Activated T-helper 1 cell treated with Interleukin-2 at 50 U/mL for 16 hours (primary cell): ENCODE data around the gene RPS6KA2.
"Not testable (repeated sequence)": the region's sequence is repeated elsewhere in the genome, so short reads cannot be mapped to it uniquely, and the experiment has no call there.

Experiments used
- DNase-seq: peaks from one replicate; pipeline ENCODE4 v3.0.0-alpha.2; 2020; ENCODE audit warnings: low read depth

Gene RPS6KA2

GRCh38 chr6:166419286-166419685 is 207.8 kb downstream of the RPS6KA2 start:
- peak; percentile 52 for DNase-seq

- no peak for DNase-seq
Observed at GRCh38 chr6:166418691-166419143, 208.3 kb downstream of the RPS6KA2 start.

GRCh38 chr6:166417285-166417691 is 209.8 kb downstream of the RPS6KA2 start:
- peak; percentile 32 for DNase-seq

- no peak for DNase-seq
Observed at GRCh38 chr6:166415833-166416347, 211.2 kb downstream of the RPS6KA2 start.

GRCh38 chr6:166415306-166415705 is 211.7 kb downstream of the RPS6KA2 start:
- peak; percentile 45 for DNase-seq

GRCh38 chr6:166413491-166413951 is 213.5 kb downstream of the RPS6KA2 start:
- no peak for DNase-seq

GRCh38 chr6:166412911-166413384 is 214.1 kb downstream of the RPS6KA2 start:
- no peak for DNase-seq

- no peak for DNase-seq
Observed at GRCh38 chr6:166412156-166412910, 214.7 kb downstream of the RPS6KA2 start.

- DNase-seq: peak; percentile 32
Observed at GRCh38 chr6:166411721-166412151, 215.3 kb downstream of the RPS6KA2 start.

GRCh38 chr6:166411271-166411670 is 215.8 kb downstream of the RPS6KA2 start:
- DNase-seq: no peak

GRCh38 chr6:166410426-166410935 is 216.6 kb downstream of the RPS6KA2 start:
- no peak for DNase-seq

GRCh38 chr6:166408936-166409755 is 217.9 kb downstream of the RPS6KA2 start:
- no peak for DNase-seq

- DNase-seq: no peak
Observed at GRCh38 chr6:166406197-166406596, 220.9 kb downstream of the RPS6KA2 start.

GRCh38 chr6:166405386-166405785 is 221.7 kb downstream of the RPS6KA2 start:
- no peak for DNase-seq

GRCh38 chr6:166402582-166403277 is 224.3 kb downstream of the RPS6KA2 start:
- DNase-seq: no peak

- DNase-seq: not testable (repeated sequence)
Observed at GRCh38 chr6:166400649-166401250, 226.3 kb downstream of the RPS6KA2 start.

- no peak for DNase-seq
Observed at GRCh38 chr6:166400181-166400580, 226.9 kb downstream of the RPS6KA2 start.

GRCh38 chr6:166398348-166398747 is 228.7 kb downstream of the RPS6KA2 start:
- DNase-seq: no peak

GRCh38 chr6:166397849-166398248 is 229.2 kb downstream of the RPS6KA2 start:
- no peak for DNase-seq

- no peak for DNase-seq
Observed at GRCh38 chr6:166395778-166396177, 231.3 kb downstream of the RPS6KA2 start.

GRCh38 chr6:166395351-166395750 is 231.7 kb downstream of the RPS6KA2 start:
- no peak for DNase-seq
